ENCODE measurements around the gene PARP9. TPM values are rescaled to one million over a fixed set of nuclear protein-coding genes. Genes with fewer than 3 reads are reported as not detected.

The PARP9 gene
- total and polyA plus RNA-seq, 10 of the 15 experiments (the other 5 are each of a cell fraction or from before 2014, with no cell fraction given), result 34.0 to 122 (median 46.1) TPM

DNA sequence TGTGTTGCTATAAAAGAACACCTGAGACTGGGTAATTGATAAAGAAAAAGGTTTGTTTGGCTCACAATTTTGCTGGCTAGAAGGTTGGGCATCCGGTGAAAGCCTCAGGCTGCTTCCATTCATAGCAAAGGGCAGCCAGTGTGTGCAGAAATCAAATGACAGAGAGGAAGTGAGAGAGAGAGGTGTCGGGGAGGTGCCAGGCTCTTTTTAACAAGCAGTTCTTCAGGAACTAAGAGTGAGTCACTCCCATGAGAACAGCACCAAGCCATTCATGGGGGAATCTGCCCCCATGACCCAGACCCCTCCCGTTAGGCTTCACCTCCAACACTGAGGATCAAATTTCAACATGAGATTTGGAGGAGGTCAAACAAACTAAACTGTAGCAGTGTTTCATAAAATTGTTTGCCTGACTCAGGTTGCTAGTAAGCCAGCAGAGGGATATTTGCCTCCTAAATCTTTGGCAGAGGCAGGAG is 8.9 kb upstream of the PARP9 start (continued):
- TF ChIP-seq, protein P1, sequence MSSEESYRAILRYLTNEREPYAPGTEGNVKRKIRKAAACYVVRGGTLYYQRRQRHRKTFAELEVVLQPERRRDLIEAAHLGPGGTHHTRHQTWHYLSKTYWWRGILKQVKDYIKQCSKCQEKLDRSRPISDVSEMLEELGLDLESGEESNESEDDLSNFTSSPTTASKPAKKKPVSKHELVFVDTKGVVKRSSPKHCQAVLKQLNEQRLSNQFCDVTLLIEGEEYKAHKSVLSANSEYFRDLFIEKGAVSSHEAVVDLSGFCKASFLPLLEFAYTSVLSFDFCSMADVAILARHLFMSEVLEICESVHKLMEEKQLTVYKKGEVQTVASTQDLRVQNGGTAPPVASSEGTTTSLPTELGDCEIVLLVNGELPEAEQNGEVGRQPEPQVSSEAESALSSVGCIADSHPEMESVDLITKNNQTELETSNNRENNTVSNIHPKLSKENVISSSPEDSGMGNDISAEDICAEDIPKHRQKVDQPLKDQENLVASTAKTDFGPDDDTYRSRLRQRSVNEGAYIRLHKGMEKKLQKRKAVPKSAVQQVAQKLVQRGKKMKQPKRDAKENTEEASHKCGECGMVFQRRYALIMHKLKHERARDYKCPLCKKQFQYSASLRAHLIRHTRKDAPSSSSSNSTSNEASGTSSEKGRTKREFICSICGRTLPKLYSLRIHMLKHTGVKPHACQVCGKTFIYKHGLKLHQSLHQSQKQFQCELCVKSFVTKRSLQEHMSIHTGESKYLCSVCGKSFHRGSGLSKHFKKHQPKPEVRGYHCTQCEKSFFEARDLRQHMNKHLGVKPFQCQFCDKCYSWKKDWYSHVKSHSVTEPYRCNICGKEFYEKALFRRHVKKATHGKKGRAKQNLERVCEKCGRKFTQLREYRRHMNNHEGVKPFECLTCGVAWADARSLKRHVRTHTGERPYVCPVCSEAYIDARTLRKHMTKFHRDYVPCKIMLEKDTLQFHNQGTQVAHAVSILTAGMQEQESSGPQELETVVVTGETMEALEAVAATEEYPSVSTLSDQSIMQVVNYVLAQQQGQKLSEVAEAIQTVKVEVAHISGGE (CRISPR knock-in tag; IDR thresholded peaks at IDR 0.05), result no peak
- no peak for TF ChIP-seq ZSCAN29 (IDR thresholded peaks at IDR 0.05)
- no peak for TF ChIP-seq SMARCA5 (IDR thresholded peaks at IDR 0.05)
- TF ChIP-seq KDM1A (IDR thresholded peaks at IDR 0.05; ENCODE audit: borderline replicate concordance), result no peak
- TF ChIP-seq NFXL1 (IDR thresholded peaks at IDR 0.05; ENCODE audit: borderline replicate concordance), result no peak
- no peak for TF ChIP-seq TCF3 (IDR thresholded peaks at IDR 0.05; ENCODE audit: borderline replicate concordance, insufficient read depth, low read depth, low read length)
- no peak for TF ChIP-seq PAX8 (IDR thresholded peaks at IDR 0.05)
- no peak; the same call in 1 of the 2 replicates for TF ChIP-seq RB1 (IDR thresholded peaks at IDR 0.05; ENCODE audit: borderline replicate concordance)
- peak; percentile 97 for TF ChIP-seq SPI1 (IDR thresholded peaks at IDR 0.05; ENCODE audit: borderline replicate concordance, insufficient read depth, low read depth, low read length)
- TF ChIP-seq, protein P2, sequence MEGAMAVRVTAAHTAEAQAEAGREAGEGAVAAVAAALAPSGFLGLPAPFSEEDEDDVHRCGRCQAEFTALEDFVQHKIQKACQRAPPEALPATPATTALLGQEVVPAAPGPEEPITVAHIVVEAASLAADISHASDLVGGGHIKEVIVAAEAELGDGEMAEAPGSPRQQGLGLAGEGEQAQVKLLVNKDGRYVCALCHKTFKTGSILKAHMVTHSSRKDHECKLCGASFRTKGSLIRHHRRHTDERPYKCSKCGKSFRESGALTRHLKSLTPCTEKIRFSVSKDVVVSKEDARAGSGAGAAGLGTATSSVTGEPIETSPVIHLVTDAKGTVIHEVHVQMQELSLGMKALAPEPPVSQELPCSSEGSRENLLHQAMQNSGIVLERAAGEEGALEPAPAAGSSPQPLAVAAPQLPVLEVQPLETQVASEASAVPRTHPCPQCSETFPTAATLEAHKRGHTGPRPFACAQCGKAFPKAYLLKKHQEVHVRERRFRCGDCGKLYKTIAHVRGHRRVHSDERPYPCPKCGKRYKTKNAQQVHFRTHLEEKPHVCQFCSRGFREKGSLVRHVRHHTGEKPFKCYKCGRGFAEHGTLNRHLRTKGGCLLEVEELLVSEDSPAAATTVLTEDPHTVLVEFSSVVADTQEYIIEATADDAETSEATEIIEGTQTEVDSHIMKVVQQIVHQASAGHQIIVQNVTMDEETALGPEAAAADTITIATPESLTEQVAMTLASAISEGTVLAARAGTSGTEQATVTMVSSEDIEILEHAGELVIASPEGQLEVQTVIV (IDR thresholded peaks at IDR 0.05; ENCODE audit: borderline replicate concordance, partially characterized antibody), result no peak
- no peak for TF ChIP-seq HDGF (IDR thresholded peaks at IDR 0.05)
- no peak for TF ChIP-seq POU2F2 (IDR thresholded peaks at IDR 0.05; ENCODE audit: borderline replicate concordance, low read depth, low read length)
- TF ChIP-seq, protein P3, sequence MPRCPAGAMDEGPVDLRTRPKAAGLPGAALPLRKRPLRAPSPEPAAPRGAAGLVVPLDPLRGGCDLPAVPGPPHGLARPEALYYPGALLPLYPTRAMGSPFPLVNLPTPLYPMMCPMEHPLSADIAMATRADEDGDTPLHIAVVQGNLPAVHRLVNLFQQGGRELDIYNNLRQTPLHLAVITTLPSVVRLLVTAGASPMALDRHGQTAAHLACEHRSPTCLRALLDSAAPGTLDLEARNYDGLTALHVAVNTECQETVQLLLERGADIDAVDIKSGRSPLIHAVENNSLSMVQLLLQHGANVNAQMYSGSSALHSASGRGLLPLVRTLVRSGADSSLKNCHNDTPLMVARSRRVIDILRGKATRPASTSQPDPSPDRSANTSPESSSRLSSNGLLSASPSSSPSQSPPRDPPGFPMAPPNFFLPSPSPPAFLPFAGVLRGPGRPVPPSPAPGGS (IDR thresholded peaks at IDR 0.05; ENCODE audit: borderline replicate concordance, insufficient read depth, low read depth, low read length, poor library complexity, severe bottlenecking), result no peak
- TF ChIP-seq RUNX3 (IDR thresholded peaks at IDR 0.05; ENCODE audit: low read length), result no peak
- TF ChIP-seq RAD21 (IDR thresholded peaks at IDR 0.05; ENCODE audit: insufficient read depth, low read depth, low read length), result no peak
- TF ChIP-seq, protein P4, sequence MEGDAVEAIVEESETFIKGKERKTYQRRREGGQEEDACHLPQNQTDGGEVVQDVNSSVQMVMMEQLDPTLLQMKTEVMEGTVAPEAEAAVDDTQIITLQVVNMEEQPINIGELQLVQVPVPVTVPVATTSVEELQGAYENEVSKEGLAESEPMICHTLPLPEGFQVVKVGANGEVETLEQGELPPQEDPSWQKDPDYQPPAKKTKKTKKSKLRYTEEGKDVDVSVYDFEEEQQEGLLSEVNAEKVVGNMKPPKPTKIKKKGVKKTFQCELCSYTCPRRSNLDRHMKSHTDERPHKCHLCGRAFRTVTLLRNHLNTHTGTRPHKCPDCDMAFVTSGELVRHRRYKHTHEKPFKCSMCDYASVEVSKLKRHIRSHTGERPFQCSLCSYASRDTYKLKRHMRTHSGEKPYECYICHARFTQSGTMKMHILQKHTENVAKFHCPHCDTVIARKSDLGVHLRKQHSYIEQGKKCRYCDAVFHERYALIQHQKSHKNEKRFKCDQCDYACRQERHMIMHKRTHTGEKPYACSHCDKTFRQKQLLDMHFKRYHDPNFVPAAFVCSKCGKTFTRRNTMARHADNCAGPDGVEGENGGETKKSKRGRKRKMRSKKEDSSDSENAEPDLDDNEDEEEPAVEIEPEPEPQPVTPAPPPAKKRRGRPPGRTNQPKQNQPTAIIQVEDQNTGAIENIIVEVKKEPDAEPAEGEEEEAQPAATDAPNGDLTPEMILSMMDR (IDR thresholded peaks at IDR 0.05 in 2 of 3, conservative IDR thresholded peaks at IDR 0.05 in 1 of 3; ENCODE audit: control insufficient read depth in 2 of 3, extremely low read depth in 1 of 3, insufficient read depth in 1 of 3, low read depth in 3 of 3, low read length in 3 of 3), result no peak
- TF ChIP-seq, protein P5, sequence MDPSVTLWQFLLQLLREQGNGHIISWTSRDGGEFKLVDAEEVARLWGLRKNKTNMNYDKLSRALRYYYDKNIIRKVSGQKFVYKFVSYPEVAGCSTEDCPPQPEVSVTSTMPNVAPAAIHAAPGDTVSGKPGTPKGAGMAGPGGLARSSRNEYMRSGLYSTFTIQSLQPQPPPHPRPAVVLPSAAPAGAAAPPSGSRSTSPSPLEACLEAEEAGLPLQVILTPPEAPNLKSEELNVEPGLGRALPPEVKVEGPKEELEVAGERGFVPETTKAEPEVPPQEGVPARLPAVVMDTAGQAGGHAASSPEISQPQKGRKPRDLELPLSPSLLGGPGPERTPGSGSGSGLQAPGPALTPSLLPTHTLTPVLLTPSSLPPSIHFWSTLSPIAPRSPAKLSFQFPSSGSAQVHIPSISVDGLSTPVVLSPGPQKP (IDR thresholded peaks at IDR 0.05; ENCODE audit: low read depth, low read length), result no peak
- no peak for TF ChIP-seq NFYA (IDR thresholded peaks at IDR 0.05; ENCODE audit: borderline replicate concordance, low read depth, low read length)
- TF ChIP-seq BACH1 (IDR thresholded peaks at IDR 0.05; ENCODE audit: borderline replicate concordance), result peak; percentile 53; the same call in 1 of the 2 replicates
- no peak for TF ChIP-seq TARDBP (IDR thresholded peaks at IDR 0.05; ENCODE audit: borderline replicate concordance)
- peak; percentile 89 for TF ChIP-seq NR2F1 (conservative IDR thresholded peaks at IDR 0.05)

Data from GM12878 (cell line).